NCI-H146 treated with DMSO at 0.1 percent for 48 hours (cell line): ENCODE data around the gene PADI4.

Experiments
- DNase-seq: peaks from one replicate; lab custom pipeline; 2025; ENCODE audit not compliant: unreplicated experiment; lab: John Stamatoyannopoulos, UW

Gene PADI4

GRCh38 chr1:17347769-17348592 is 40.0 kb downstream of the PADI4 start:
- no peak for DNase-seq

- DNase-seq = no peak
Observed at GRCh38 chr1:17348593-17349234, 40.7 kb downstream of the PADI4 start.

GRCh38 chr1:17350083-17350482 is 42.1 kb downstream of the PADI4 start:
- no peak for DNase-seq

- no peak for DNase-seq
Observed at GRCh38 chr1:17350928-17351446, 43.0 kb downstream of the PADI4 start.

GRCh38 chr1:17351598-17352324 is 43.8 kb downstream of the PADI4 start:
- DNase-seq = no peak

- DNase-seq = no peak
Observed at GRCh38 chr1:17352419-17352909, 44.5 kb downstream of the PADI4 start.

GRCh38 chr1:17355898-17356297 is 47.9 kb downstream of the PADI4 start:
- DNase-seq = no peak

- no peak for DNase-seq
Observed at GRCh38 chr1:17356387-17357026, 48.5 kb downstream of the PADI4 start.

GRCh38 chr1:17358557-17358956 is 50.6 kb downstream of the PADI4 start:
- DNase-seq = no peak

- DNase-seq = no peak
Observed at GRCh38 chr1:17359031-17359430, 51.0 kb downstream of the PADI4 start.

- no peak for DNase-seq
Observed at GRCh38 chr1:17359808-17360207, 51.8 kb downstream of the PADI4 start.

- DNase-seq = no peak
Observed at GRCh38 chr1:17360272-17360956, 52.4 kb downstream of the PADI4 start.

- DNase-seq = no peak
Observed at GRCh38 chr1:17361687-17362086, 53.7 kb downstream of the PADI4 start.

GRCh38 chr1:17363351-17363750 is 55.4 kb downstream of the PADI4 start:
- DNase-seq = no peak

- no peak for DNase-seq
Observed at GRCh38 chr1:17363771-17364170, 55.8 kb downstream of the PADI4 start.

GRCh38 chr1:17365293-17365692 is 57.3 kb downstream of the PADI4 start:
- DNase-seq = no peak

GRCh38 chr1:17369466-17369865 is 61.5 kb downstream of the PADI4 start:
- no peak for DNase-seq

GRCh38 chr1:17370618-17371017 is 62.6 kb downstream of the PADI4 start:
- no peak for DNase-seq

GRCh38 chr1:17371896-17372295 is 63.9 kb downstream of the PADI4 start, which contains the start of gene PADI6:
Gene PADI6, plus strand, starts transcription at chr1:17372196. Its CDS starts 50 bp downstream, at chr1:17372246.
- no peak for DNase-seq

GRCh38 chr1:17372955-17373354 is 65.0 kb downstream of the PADI4 start:
- DNase-seq = no peak
